ENCODE results near the gene KCNMB2. TPM values are rescaled to one million over a fixed set of nuclear protein-coding genes. Genes with fewer than 3 reads are reported as not detected.
"Not testable (repeated sequence)": the region's sequence is repeated elsewhere in the genome, so short reads cannot be mapped to it uniquely, and the experiment has no call there.

KCNMB2 gene
- total and polyA plus RNA-seq, 4 experiments from 2014 or later, result not detected

DNA sequence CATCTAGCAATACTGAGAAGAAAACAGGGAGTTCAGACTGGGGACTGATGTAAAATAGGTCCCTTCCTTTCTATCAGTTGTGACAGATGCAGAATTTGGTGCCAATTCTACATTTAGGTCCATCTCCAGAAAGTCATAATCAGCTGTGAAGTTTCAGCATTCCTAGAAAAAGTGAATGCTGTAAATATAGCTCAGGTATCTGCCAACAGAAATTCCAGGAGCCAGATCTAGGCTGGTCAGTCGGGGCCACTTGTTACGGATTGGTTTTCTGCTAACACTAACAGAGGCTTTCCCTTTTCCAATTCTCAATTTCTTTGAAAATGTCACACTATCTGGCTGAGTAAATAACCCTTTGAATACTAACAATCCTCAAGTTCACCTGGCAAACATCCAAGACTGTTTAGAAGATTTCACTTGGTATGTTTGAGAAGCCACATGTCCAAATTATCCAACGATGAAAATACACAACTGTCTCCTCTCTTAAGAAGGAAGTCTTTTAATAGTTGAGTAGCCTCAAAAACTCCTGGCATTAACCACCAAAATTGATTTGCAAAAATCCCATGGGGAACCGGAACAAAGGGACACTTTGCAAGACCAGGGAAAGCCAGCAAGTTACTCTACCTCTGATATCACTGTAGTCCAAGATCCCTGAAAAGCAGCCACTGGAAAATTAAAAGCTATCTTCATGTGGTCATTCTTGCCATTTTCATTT lies 313.1 kb downstream of the KCNMB2 start:
- H3K4me1 ChIP-seq (ENCODE audit: insufficient read depth, low read length), result no peaks in the 10 kb centered on the region
- CTCF ChIA-PET (ENCODE audit: partially characterized antibody), result no interaction called here

GRCh38 chr3:178850450-178851190 lies 314.4 kb downstream of the KCNMB2 start:
- ChIA-PET POLR2A (ENCODE audit: partially characterized antibody) (no interaction called here), CTCF (ENCODE audit: partially characterized antibody) (no interaction called here)
- no peak for DNase-seq
- Mint-ChIP-seq H3K27ac (no peak overlapping the region), H3K4me3 (no peak overlapping the region), H3K36me3 (no peaks in the 10 kb centered on the region), H3K4me1 (no peaks in the 10 kb centered on the region), H3K27me3 (peaks cover 0 to 1% of the 10 kb centered on the region in 2 donors), H3K9me3 (peaks cover 0 to 3% (median 0%) of the 10 kb centered on the region in 8 donors)
- Histone ChIP-seq H3K4me1 (ENCODE audit: insufficient read depth, low read length) (no peaks in the 10 kb centered on the region), H3K27ac (ENCODE audit: low read depth, low read length) (no peak overlapping the region), H3K9me3 (ENCODE audit: control insufficient read depth in 1 of 2, low read length in 2 of 2) (no peaks in the 10 kb centered on the region), H3K27me3 (ENCODE audit: insufficient read depth, low read length) (no peaks in the 10 kb centered on the region), H3K36me3 (ENCODE audit: insufficient read depth, low read length) (no peaks in the 10 kb centered on the region), H3K4me3 (ENCODE audit: low read length in 2 of 2) (no peak overlapping the region)
- intact Hi-C loops (cut with micrococcal nuclease), result no loop called here

More for the DNA sequence above, 313.1 kb downstream of the KCNMB2 start:
- peaks cover 0 to 1% of the 10 kb centered on the region in 2 donors for H3K27me3 Mint-ChIP-seq
- H3K4me1 Mint-ChIP-seq, result no peaks in the 10 kb centered on the region
- Histone ChIP-seq H3K4me3 (ENCODE audit: low read length in 2 of 2) (no peak overlapping the region), H3K36me3 (ENCODE audit: insufficient read depth, low read length) (no peaks in the 10 kb centered on the region), H3K9me3 (ENCODE audit: control insufficient read depth in 1 of 2, low read length in 2 of 2) (no peaks in the 10 kb centered on the region), H3K27me3 (ENCODE audit: insufficient read depth, low read length) (no peaks in the 10 kb centered on the region), H3K27ac (ENCODE audit: low read depth, low read length) (no peak overlapping the region)
- no peak overlapping the region for H3K27ac Mint-ChIP-seq
- DNase-seq, result no peak
- H3K36me3 Mint-ChIP-seq, result no peaks in the 10 kb centered on the region
- intact Hi-C loops (cut with micrococcal nuclease), result no loop called here
- no peak overlapping the region for H3K4me3 Mint-ChIP-seq
- peaks cover 0 to 3% (median 0%) of the 10 kb centered on the region in 8 donors for H3K9me3 Mint-ChIP-seq
- POLR2A ChIA-PET (ENCODE audit: partially characterized antibody), result no interaction called here

DNA sequence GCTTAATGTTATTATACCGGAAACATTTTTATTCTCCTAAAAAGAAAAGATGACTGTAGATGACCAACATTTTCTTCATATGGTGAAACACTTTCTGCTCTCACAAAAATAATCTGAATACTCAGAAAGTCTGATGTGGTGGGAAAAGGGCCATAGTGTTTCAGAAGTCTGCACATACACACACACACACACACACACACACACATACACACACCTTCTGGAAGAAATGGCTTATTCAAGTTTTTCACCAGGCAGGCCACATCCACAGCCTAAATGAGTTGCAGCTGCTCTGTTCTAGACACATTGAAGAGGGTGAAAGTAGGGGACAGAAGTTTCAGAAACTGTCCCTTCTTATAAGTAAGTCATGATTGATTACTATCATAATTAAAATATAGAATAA lies 315.3 kb downstream of the KCNMB2 start:
- no peaks in the 10 kb centered on the region for H3K27me3 ChIP-seq (ENCODE audit: insufficient read depth, low read length)
- Mint-ChIP-seq H3K27me3 (peaks cover 0 to 1% of the 10 kb centered on the region in 2 donors), H3K36me3 (no peaks in the 10 kb centered on the region), H3K4me3 (no peak overlapping the region), H3K27ac (no peak overlapping the region), H3K4me1 (no peaks in the 10 kb centered on the region), H3K9me3 (peaks cover 0 to 3% (median 0%) of the 10 kb centered on the region in 8 donors)
- no peaks in the 10 kb centered on the region for H3K9me3 ChIP-seq (ENCODE audit: control insufficient read depth in 1 of 2, low read length in 2 of 2)
- H3K4me1 ChIP-seq (ENCODE audit: insufficient read depth, low read length), result no peaks in the 10 kb centered on the region
- POLR2A ChIA-PET (ENCODE audit: partially characterized antibody), result no interaction called here
- H3K36me3 ChIP-seq (ENCODE audit: insufficient read depth, low read length), result no peaks in the 10 kb centered on the region
- CTCF ChIA-PET (ENCODE audit: partially characterized antibody), result no interaction called here
- no peak overlapping the region for H3K4me3 ChIP-seq (ENCODE audit: low read length in 2 of 2)
- no peak overlapping the region for H3K27ac ChIP-seq (ENCODE audit: low read depth, low read length)
- intact Hi-C loops (cut with micrococcal nuclease), result no loop called here
- no peak for DNase-seq

GRCh38 chr3:178856804-178857203 lies 320.6 kb downstream of the KCNMB2 start:
- H3K27ac ChIP-seq (ENCODE audit: low read depth, low read length), result no peak overlapping the region
- H3K36me3 ChIP-seq (ENCODE audit: insufficient read depth, low read length), result no peaks in the 10 kb centered on the region
- Mint-ChIP-seq H3K27me3 (no peaks in the 10 kb centered on the region), H3K4me3 (no peak overlapping the region), H3K27ac (no peak overlapping the region), H3K36me3 (no peaks in the 10 kb centered on the region), H3K9me3 (peaks cover 0 to 6% (median 0%) of the 10 kb centered on the region in 8 donors), H3K4me1 (no peaks in the 10 kb centered on the region)
- no peak overlapping the region for H3K4me3 ChIP-seq (ENCODE audit: low read length in 2 of 2)
- no peak for DNase-seq
- H3K9me3 ChIP-seq (ENCODE audit: control insufficient read depth in 1 of 2, low read length in 2 of 2), result no peaks in the 10 kb centered on the region
- ChIA-PET CTCF (ENCODE audit: partially characterized antibody) (no interaction called here), POLR2A (ENCODE audit: partially characterized antibody) (no interaction called here)
- intact Hi-C loops (cut with micrococcal nuclease), result no loop called here
- no peaks in the 10 kb centered on the region for H3K4me1 ChIP-seq (ENCODE audit: insufficient read depth, low read length)
- H3K27me3 ChIP-seq (ENCODE audit: insufficient read depth, low read length), result no peaks in the 10 kb centered on the region

DNA sequence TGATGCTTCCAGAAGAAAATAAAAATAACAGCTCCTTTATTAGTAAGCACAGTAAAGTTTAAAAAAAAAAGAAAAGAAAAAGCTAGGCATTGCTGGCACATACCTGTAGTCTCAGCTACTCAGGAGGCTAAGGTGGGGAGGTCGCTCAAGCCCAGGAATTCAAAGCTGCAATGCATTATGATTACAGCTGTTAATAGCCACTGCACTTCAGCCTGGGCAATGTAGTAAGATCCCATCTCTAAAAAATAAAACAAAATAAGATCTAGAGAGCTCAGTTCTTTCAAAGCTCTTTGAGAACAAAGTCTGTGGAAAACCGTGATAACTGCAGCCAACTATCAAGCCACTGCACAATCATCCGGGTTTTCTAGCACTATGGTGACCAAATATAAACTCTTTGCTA lies 323.1 kb downstream of the KCNMB2 start:
- no peaks in the 10 kb centered on the region for H3K36me3 Mint-ChIP-seq
- Histone ChIP-seq H3K4me3 (ENCODE audit: low read length in 2 of 2) (no peak overlapping the region), H3K27me3 (ENCODE audit: insufficient read depth, low read length) (no peaks in the 10 kb centered on the region), H3K36me3 (ENCODE audit: insufficient read depth, low read length) (no peaks in the 10 kb centered on the region), H3K4me1 (ENCODE audit: insufficient read depth, low read length) (no peaks in the 10 kb centered on the region), H3K9me3 (ENCODE audit: control insufficient read depth in 1 of 2, low read length in 2 of 2) (no peaks in the 10 kb centered on the region), H3K27ac (ENCODE audit: low read depth, low read length) (no peak overlapping the region)
- DNase-seq, result no peak
- H3K27ac Mint-ChIP-seq, result no peak overlapping the region
- H3K27me3 Mint-ChIP-seq, result no peaks in the 10 kb centered on the region
- peaks cover 0 to 6% (median 0%) of the 10 kb centered on the region in 8 donors for H3K9me3 Mint-ChIP-seq
- POLR2A ChIA-PET (ENCODE audit: partially characterized antibody), result no interaction called here
- no peak overlapping the region for H3K4me3 Mint-ChIP-seq
- H3K4me1 Mint-ChIP-seq, result no peaks in the 10 kb centered on the region
- intact Hi-C loops (cut with micrococcal nuclease), result no loop called here
- CTCF ChIA-PET (ENCODE audit: partially characterized antibody), result interaction anchor here (1.5 kb wide), 1 partner anchor 16 kb away, joined by 3 read pairs; no protein-coding TSS in a partner anchor

- H3K27ac ChIP-seq (ENCODE audit: low read depth, low read length); H3K36me3 ChIP-seq (ENCODE audit: insufficient read depth, low read length); H3K4me1 ChIP-seq (ENCODE audit: insufficient read depth, low read length); DNase-seq; H3K36me3 Mint-ChIP-seq; H3K27me3 Mint-ChIP-seq; H3K4me1 Mint-ChIP-seq; H3K4me3 Mint-ChIP-seq; intact Hi-C loops (cut with micrococcal nuclease); H3K27me3 ChIP-seq (ENCODE audit: insufficient read depth, low read length); H3K9me3 Mint-ChIP-seq; H3K4me3 ChIP-seq (ENCODE audit: low read length in 2 of 2); H3K27ac Mint-ChIP-seq; POLR2A ChIA-PET (ENCODE audit: partially characterized antibody); H3K9me3 ChIP-seq (ENCODE audit: control insufficient read depth in 1 of 2, low read length in 2 of 2): not testable (repeated sequence)
- CTCF ChIA-PET (ENCODE audit: partially characterized antibody), result interaction anchor here (1.5 kb wide), 1 partner anchor 16 kb away, joined by 3 read pairs; no protein-coding TSS in a partner anchor
Observed at GRCh38 chr3:178859900-178860436, 323.7 kb downstream of the KCNMB2 start.

DNA sequence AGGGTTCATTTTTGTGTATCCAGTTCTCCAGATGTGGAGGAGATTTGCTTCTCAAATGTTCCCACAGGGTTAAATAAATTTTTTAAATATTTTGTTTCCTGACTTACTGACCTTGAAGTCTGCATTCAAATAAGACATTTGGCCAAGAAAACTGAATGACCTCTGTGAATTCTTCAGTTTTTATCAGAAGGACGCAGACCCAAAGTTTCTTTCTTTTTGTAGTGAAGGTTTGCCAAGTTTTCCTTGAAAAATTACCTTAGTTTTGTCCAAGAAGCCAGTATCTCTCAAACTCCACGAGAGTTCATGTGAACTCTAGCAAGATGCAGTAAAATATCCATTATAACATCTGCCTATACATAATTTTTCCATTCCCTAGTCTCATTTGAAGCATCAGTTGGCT lies 332.4 kb downstream of the KCNMB2 start:
- intact Hi-C loops (cut with micrococcal nuclease), result no loop called here
- H3K9me3 Mint-ChIP-seq, result peaks cover 0 to 4% (median 0%) of the 10 kb centered on the region in 8 donors
- H3K9me3 ChIP-seq (ENCODE audit: control insufficient read depth in 1 of 2, low read length in 2 of 2), result no peaks in the 10 kb centered on the region
- POLR2A ChIA-PET (ENCODE audit: partially characterized antibody), result no interaction called here
- no peaks in the 10 kb centered on the region for H3K27me3 ChIP-seq (ENCODE audit: insufficient read depth, low read length)
- no peaks in the 10 kb centered on the region for H3K36me3 ChIP-seq (ENCODE audit: insufficient read depth, low read length)
- H3K27me3 Mint-ChIP-seq, result no peaks in the 10 kb centered on the region
- H3K4me1 Mint-ChIP-seq, result no peaks in the 10 kb centered on the region
- no peak for DNase-seq
- no peak overlapping the region for H3K27ac ChIP-seq (ENCODE audit: low read depth, low read length)
- no peak overlapping the region for H3K27ac Mint-ChIP-seq
- no peaks in the 10 kb centered on the region for H3K4me1 ChIP-seq (ENCODE audit: insufficient read depth, low read length)
- H3K4me3 ChIP-seq (ENCODE audit: low read length in 2 of 2), result no peak overlapping the region
- CTCF ChIA-PET (ENCODE audit: partially characterized antibody), result no interaction called here
- no peak overlapping the region for H3K4me3 Mint-ChIP-seq
- H3K36me3 Mint-ChIP-seq, result no peaks in the 10 kb centered on the region
